A673 (cell line): Measurements from ENCODE around the gene ASMTL. TPM values are rescaled to one million over a fixed set of nuclear protein-coding genes. Genes with fewer than 3 reads are reported as not detected.

Experiments
- BruUV-seq: library from RNA; stranded (reverse); fragments of 400-500 nt; replicated peaks from 2 replicates; lab custom pipeline; 2021; lab: Mats Ljungman, UMichigan
- CTCF ChIA-PET: fragments of 300-600 bp; sonication (Branson Sonifier 250); formaldehyde crosslinking; loops from one replicate; lab custom pipeline; 2022; ENCODE audit warnings: antibody characterized with exemption; lab: Charles Lee
- POLR2A ChIA-PET: fragments of 300-600 bp; sonication (Branson Sonifier 250); formaldehyde crosslinking; loops from one replicate; lab custom pipeline; 2022; ENCODE audit warnings: antibody characterized with exemption; ENCODE audit not compliant: low non-redundant PET; lab: Charles Lee
- DNase-seq: peaks from one replicate; pipeline ENCODE4 v3.0.0-alpha.2; 2015; ENCODE audit warnings: low spot score
- H3K27ac ChIP-seq: fragments of 200-600 bp; sonication (generic); 2 replicates; pipeline ENCODE4 v1.5.1; 2016; ENCODE audit warnings: mixed run types, low read depth, mild to moderate bottlenecking, mixed read lengths, antibody characterized with exemption, low read length; ENCODE audit not compliant: poor library complexity, severe bottlenecking
- H3K27me3 ChIP-seq: fragments of 200-600 bp; sonication (generic); replicated peaks from 2 replicates; pipeline ENCODE4 v1.6.1; 2017; ENCODE audit warnings: mixed run types, low read depth, mild to moderate bottlenecking, mixed read lengths, antibody characterized with exemption, low read length; ENCODE audit not compliant: insufficient read depth, poor library complexity
- H3K36me3 ChIP-seq: fragments of 200-600 bp; sonication (generic); 2 replicates; pipeline ENCODE4 v1.6.1; 2016; ENCODE audit warnings: mixed run types, mild to moderate bottlenecking, mixed read lengths, antibody characterized with exemption, low read length; ENCODE audit not compliant: insufficient read depth, poor library complexity, severe bottlenecking
- H3K4me1 ChIP-seq: fragments of 200-600 bp; sonication (generic); 2 replicates; pipeline ENCODE4 v1.6.1; 2017; ENCODE audit warnings: mixed run types, mild to moderate bottlenecking, mixed read lengths, antibody characterized with exemption, low read length; ENCODE audit not compliant: insufficient read depth, poor library complexity, severe bottlenecking
- H3K4me3 ChIP-seq: fragments of 200-600 bp; sonication (generic); 2 replicates; pipeline ENCODE4 v1.5.1; 2016; ENCODE audit warnings: low read depth, mixed run types, mild to moderate bottlenecking, mixed read lengths, low read length; ENCODE audit not compliant: poor library complexity, severe bottlenecking
- H3K9me3 ChIP-seq: fragments of 200-600 bp; sonication (generic); 2 replicates; pipeline ENCODE4 v1.6.1; 2016; ENCODE audit warnings: mixed run types, low read depth, mild to moderate bottlenecking, mixed read lengths, antibody characterized with exemption, low read length; ENCODE audit not compliant: poor library complexity, severe bottlenecking
- CTCF ChIP-seq: fragments of 300-800, 200-600 bp; sonication (generic); conservative IDR thresholded peaks from 2 replicates; pipeline ENCODE4 v1.5.1; 2017; ENCODE audit warnings: low read depth, mild to moderate bottlenecking, antibody characterized with exemption, low read length, moderate library complexity, mixed read lengths
- EZH2 ChIP-seq: fragments of 200-600 bp; sonication (generic); IDR thresholded peaks from 2 replicates; pipeline ENCODE4 v1.6.1; 2017; ENCODE audit warnings: borderline replicate concordance, low read depth, mild to moderate bottlenecking, mixed read lengths, antibody characterized with exemption, low read length; ENCODE audit not compliant: poor library complexity, severe bottlenecking
- intact Hi-C: fragments of 100-400 bp; cut with micrococcal nuclease; formaldehyde crosslinking; loops from one replicate; pipeline ENCODE4 v1.10.0; 2022; ENCODE audit not compliant: unreplicated experiment
- total RNA-seq: library from RNA; stranded (reverse); gene quantifications from 2 replicates; pipeline ENCODE4 v1.2.3, GENCODE V29; 2021

The ASMTL gene
- total RNA-seq, 1 experiment from 2014 or later: 24.9 TPM

GRCh38 chrX:1400049-1400448 lies 52.7 kb downstream of the ASMTL start:
- no peaks in the 10 kb centered on the region for H3K9me3 ChIP-seq
- H3K36me3 ChIP-seq: peaks cover 41% of the 10 kb centered on the region
- CTCF ChIA-PET: no interaction called here
- H3K4me3 ChIP-seq: no peak overlapping the region
- H3K4me1 ChIP-seq: no peaks in the 10 kb centered on the region
- TF ChIP-seq EZH2: no peak
- intact Hi-C loops: no loop called here
- no peaks in the 10 kb centered on the region for H3K27me3 ChIP-seq
- no peak for DNase-seq
- BruUV-seq: no TSS peak
- POLR2A ChIA-PET: no interaction called here
- H3K27ac ChIP-seq: no peak overlapping the region

- H3K4me3 ChIP-seq: no peak overlapping the region
- no peaks in the 10 kb centered on the region for H3K9me3 ChIP-seq
- ChIA-PET POLR2A (no interaction called here), CTCF (no interaction called here)
- H3K27ac ChIP-seq: no peak overlapping the region
- no TSS peak for BruUV-seq
- peaks cover 29% of the 10 kb centered on the region for H3K36me3 ChIP-seq
- TF ChIP-seq CTCF: no peak
- no peak for TF ChIP-seq EZH2
- H3K27me3 ChIP-seq: no peaks in the 10 kb centered on the region
- intact Hi-C loops: no loop called here
- no peak for DNase-seq
- H3K4me1 ChIP-seq: peaks cover 5% of the 10 kb centered on the region
Observed at GRCh38 chrX:1398431-1399340, 54.0 kb downstream of the ASMTL start.

- Histone ChIP-seq H3K4me3 (no peak overlapping the region), H3K9me3 (no peaks in the 10 kb centered on the region), H3K4me1 (peaks cover 10% of the 10 kb centered on the region), H3K27ac (no peak overlapping the region), H3K27me3 (no peaks in the 10 kb centered on the region), H3K36me3 (peaks cover 20% of the 10 kb centered on the region)
- intact Hi-C loops: no loop called here
- no TSS peak for BruUV-seq
- TF ChIP-seq CTCF (no peak), EZH2 (no peak)
- DNase-seq: no peak
- CTCF ChIA-PET: no interaction called here
- POLR2A ChIA-PET: no interaction called here
Observed at GRCh38 chrX:1397441-1398270, 55.1 kb downstream of the ASMTL start.
